OCI-LY7 (cell line): ENCODE data around the gene KLHDC8B. TPM values are rescaled to one million over a fixed set of nuclear protein-coding genes. Genes with fewer than 3 reads are reported as not detected.
A peak's percentile ranks its signal among the peaks of the same experiment; 100 is the strongest.

Experiments
- BruUV-seq: library from RNA; stranded (reverse); fragments of 400-500 nt; replicated peaks from 2 replicates; lab custom pipeline; 2021; lab: Mats Ljungman, UMichigan
- CTCF ChIA-PET: fragments of 300-600 bp; sonication (Branson Sonifier 250); formaldehyde crosslinking; loops from one replicate; lab custom pipeline; 2022; ENCODE audit warnings: antibody characterized with exemption; ENCODE audit not compliant: unreplicated experiment; lab: Charles Lee
- POLR2A ChIA-PET: fragments of 300-600 bp; sonication (Branson Sonifier 250); formaldehyde crosslinking; loops from one replicate; lab custom pipeline; 2022; ENCODE audit warnings: antibody characterized with exemption; lab: Charles Lee
- DNase-seq: peaks from one replicate; pipeline ENCODE4 v3.0.0-alpha.2; 2015; ENCODE audit warnings: low spot score
- H2AFZ ChIP-seq: fragments of 200-600 bp; sonication (generic), shearing (Covaris generic); 2 replicates; pipeline ENCODE4 v1.6.1; 2014; ENCODE audit warnings: mild to moderate bottlenecking, antibody characterized with exemption, low read length, moderate library complexity
- H3K27ac ChIP-seq: fragments of 200-600 bp; sonication (generic); 2 replicates; pipeline ENCODE4 v1.5.1; 2014; ENCODE audit warnings: mixed run types, low read depth, mild to moderate bottlenecking, moderate library complexity, low read length, inconsistent platforms; ENCODE audit not compliant: poor library complexity, severe bottlenecking
- H3K36me3 ChIP-seq: fragments of 200-600 bp; sonication (generic); 2 replicates; pipeline ENCODE4 v1.6.1; 2014; ENCODE audit warnings: mild to moderate bottlenecking, antibody characterized with exemption, low read length, moderate library complexity, mixed read lengths; ENCODE audit not compliant: insufficient read depth
- H3K4me1 ChIP-seq: fragments of 200-600 bp; sonication (generic); 2 replicates; pipeline ENCODE4 v1.5.1; 2014; ENCODE audit warnings: mild to moderate bottlenecking, low read length; ENCODE audit not compliant: insufficient read depth, poor library complexity, severe bottlenecking
- H3K4me2 ChIP-seq: fragments of 200-600 bp; sonication (generic); 2 replicates; pipeline ENCODE4 v1.6.1; 2014; ENCODE audit warnings: mild to moderate bottlenecking, low read length
- H3K4me3 ChIP-seq: fragments of 200-600 bp; sonication (generic); 2 replicates; pipeline ENCODE4 v1.5.1; 2014; ENCODE audit warnings: mild to moderate bottlenecking, low read depth, low read length; ENCODE audit not compliant: poor library complexity, severe bottlenecking
- H3K79me2 ChIP-seq: fragments of 200-600 bp; sonication (generic); 2 replicates; pipeline ENCODE4 v1.6.1; 2016; ENCODE audit warnings: low read depth, mild to moderate bottlenecking, low read length, moderate library complexity, mixed read lengths; ENCODE audit not compliant: insufficient read depth
- H3K9me2 ChIP-seq: fragments of 200-600 bp; sonication (generic); 2 replicates; pipeline ENCODE4 v1.6.1; 2016; ENCODE audit warnings: mild to moderate bottlenecking, low read length, mixed read lengths; ENCODE audit not compliant: insufficient read depth
- H3K9me3 ChIP-seq: fragments of 200-600 bp; sonication (generic); 2 replicates; pipeline ENCODE4 v1.6.1; 2014; ENCODE audit warnings: mild to moderate bottlenecking, mixed run types, low read length, mixed read lengths
- H4K20me1 ChIP-seq: fragments of 200-600 bp; sonication (generic); 2 replicates; pipeline ENCODE4 v1.6.1; 2014; ENCODE audit warnings: mild to moderate bottlenecking, antibody characterized with exemption, low read length, moderate library complexity, mixed read lengths; ENCODE audit not compliant: insufficient read depth
- CTCF ChIP-seq: fragments of 200-600 bp; sonication (generic); conservative IDR thresholded peaks from 2 replicates; pipeline ENCODE4 v1.5.1; 2014; ENCODE audit warnings: mild to moderate bottlenecking, antibody characterized with exemption, low read length, moderate library complexity, mixed read lengths
- EZH2phosphoT487 ChIP-seq: fragments of 200-600 bp; sonication (generic); IDR thresholded peaks from 2 replicates; pipeline ENCODE4 v1.6.1; 2018; ENCODE audit warnings: low read depth, borderline replicate concordance, mild to moderate bottlenecking, mixed run types, antibody characterized with exemption, low read length, moderate library complexity, mixed read lengths
- intact Hi-C: fragments of 100-400 bp; cut with micrococcal nuclease; formaldehyde crosslinking; loops from one replicate; pipeline ENCODE4 v1.10.0; 2022; ENCODE audit not compliant: unreplicated experiment
- total RNA-seq, 2 experiments: library from RNA; depleted of rRNA in 1 of 2; stranded (reverse); fragments of >200 nt in 1 of 2; shearing (Covaris generic) in 1 of 2; gene quantifications; 2 replicates each; pipeline ENCODE4 v1.2.3, GENCODE V29; 2014 to 2022

KLHDC8B gene
- total RNA-seq, 2 experiments from 2014 or later, result 0.69 to 0.91 TPM

GRCh38 chr3:49157289-49157688, 14.1 kb upstream of the KLHDC8B start:
- TF ChIP-seq EZH2phosphoT487 (no peak), CTCF (no peak)
- intact Hi-C loops, result loop anchor here (5.0 kb wide), 1 partner anchor 130 kb away; the partner anchor contains the start of gene IMPDH2
- CTCF ChIA-PET, result interaction anchor here (0.5 kb wide), 1 partner anchor 10 kb away, joined by 3 read pairs; no protein-coding TSS in a partner anchor
- H3K4me2 ChIP-seq, result no peak overlapping the region
- no TSS peak for BruUV-seq
- no peak overlapping the region for H3K27ac ChIP-seq
- no peaks in the 10 kb centered on the region for H3K9me2 ChIP-seq
- no peaks in the 10 kb centered on the region for H4K20me1 ChIP-seq
- H3K36me3 ChIP-seq, result peaks cover 6% of the 10 kb centered on the region; the same call in 1 of the 2 replicates
- DNase-seq, result no peak
- no peaks in the 10 kb centered on the region for H3K79me2 ChIP-seq
- no peaks in the 10 kb centered on the region for H3K4me1 ChIP-seq
- H3K4me3 ChIP-seq, result no peak overlapping the region
- no peak overlapping the region for H2AFZ ChIP-seq
- POLR2A ChIA-PET, result interaction anchor here (0.7 to 1.3 kb wide), 2 partner anchors 24 to 37 kb away, joined by 3 read pairs; partner anchors contain the start of gene USP19
- H3K9me3 ChIP-seq, result no peaks in the 10 kb centered on the region

- peaks cover 13% of the 10 kb centered on the region for H3K36me3 ChIP-seq
- H3K4me1 ChIP-seq, result no peaks in the 10 kb centered on the region
- H4K20me1 ChIP-seq, result no peaks in the 10 kb centered on the region
- no peaks in the 10 kb centered on the region for H3K9me2 ChIP-seq
- peak; percentile 72 for DNase-seq
- BruUV-seq, result no TSS peak
- no peak overlapping the region for H3K4me2 ChIP-seq
- no peaks in the 10 kb centered on the region for H3K79me2 ChIP-seq
- intact Hi-C loops, result loop anchor here (1.0 to 5.0 kb wide), 3 partner anchors 64 to 170 kb away; partner anchors contain the start of genes IMPDH2 and QRICH1
- H3K9me3 ChIP-seq, result no peaks in the 10 kb centered on the region
- TF ChIP-seq EZH2phosphoT487 (no peak), CTCF (peak; percentile 83)
- no peak overlapping the region for H3K4me3 ChIP-seq
- H3K27ac ChIP-seq, result no peak overlapping the region
- ChIA-PET POLR2A (interaction anchor here (1.3 kb wide), 1 partner anchor 37 kb away, joined by 3 read pairs; the partner anchor contains the start of gene USP19), CTCF (interaction anchor here (0.5 kb wide), 1 partner anchor 10 kb away, joined by 3 read pairs; no protein-coding TSS in a partner anchor)
- H2AFZ ChIP-seq, result no peak overlapping the region
These were observed 13.2 kb upstream of the KLHDC8B start for GRCh38 chr3:49158103-49158709.

GRCh38 chr3:49158792-49159191, 12.6 kb upstream of the KLHDC8B start:
- BruUV-seq, result no TSS peak
- no peak overlapping the region for H3K4me3 ChIP-seq
- TF ChIP-seq CTCF (no peak), EZH2phosphoT487 (no peak)
- H3K27ac ChIP-seq, result no peak overlapping the region
- no peaks in the 10 kb centered on the region for H3K79me2 ChIP-seq
- no peak for DNase-seq
- intact Hi-C loops, result loop anchor here (1.0 to 5.0 kb wide), 3 partner anchors 64 to 170 kb away; partner anchors contain the start of genes IMPDH2 and QRICH1
- H3K4me1 ChIP-seq, result no peaks in the 10 kb centered on the region
- no peaks in the 10 kb centered on the region for H4K20me1 ChIP-seq
- ChIA-PET POLR2A (no interaction called here), CTCF (no interaction called here)
- H3K9me3 ChIP-seq, result no peaks in the 10 kb centered on the region
- no peak overlapping the region for H2AFZ ChIP-seq
- H3K4me2 ChIP-seq, result no peak overlapping the region
- H3K9me2 ChIP-seq, result no peaks in the 10 kb centered on the region
- H3K36me3 ChIP-seq, result peaks cover 19% of the 10 kb centered on the region
